ENCODE measurements around the gene ATP2A1. TPM values are rescaled to one million over a fixed set of nuclear protein-coding genes. Genes with fewer than 3 reads are reported as not detected.

The ATP2A1 gene
- total and polyA plus RNA-seq, 2 of the 13 experiments (the other 11 are each of a cell fraction or from before 2014, with no cell fraction given), result 3.2 to 12.5 TPM

GRCh38 chr16:28936784-28937155 is 58.5 kb downstream of the ATP2A1 start (continued):
- no peak for TF ChIP-seq CCAR2 (optimal IDR thresholded peaks at IDR 0.05; ENCODE audit: low read depth, low read length)
- no peak for TF ChIP-seq ZNF570 (CRISPR knock-in tag; IDR thresholded peaks at IDR 0.05; ENCODE audit: borderline replicate concordance)
- no peak for TF ChIP-seq NR2F2 (IDR thresholded peaks at IDR 0.05; ENCODE audit: borderline replicate concordance, low read depth)
- TF ChIP-seq MLXIP (CRISPR knock-in tag; IDR thresholded peaks at IDR 0.05; ENCODE audit: borderline replicate concordance), result no peak
- TF ChIP-seq ZNF710 (CRISPR knock-in tag; IDR thresholded peaks at IDR 0.05; ENCODE audit: borderline replicate concordance), result no peak
- no peak for TF ChIP-seq TAF15 (IDR thresholded peaks at IDR 0.05; ENCODE audit: low read depth, low read length, poor library complexity, severe bottlenecking)
- TF ChIP-seq NR2C2 (CRISPR knock-in tag; IDR thresholded peaks at IDR 0.05; ENCODE audit: borderline replicate concordance), result 0 out of 2 replicates have a peak, but pooled peaks have one; percentile 57
- no peak for TF ChIP-seq GRHL1 (CRISPR knock-in tag; conservative IDR thresholded peaks at IDR 0.05)
- TF ChIP-seq ZNF205 (CRISPR knock-in tag; IDR thresholded peaks at IDR 0.05), result no peak
- TF ChIP-seq ZNF225 (CRISPR knock-in tag; IDR thresholded peaks at IDR 0.05), result no peak
- no peak for TF ChIP-seq TCF7L2 (IDR thresholded peaks at IDR 0.05; ENCODE audit: low read depth, low read length)
- no peak for TF ChIP-seq ZBTB37 (CRISPR knock-in tag; IDR thresholded peaks at IDR 0.05)
- TF ChIP-seq HMGA1 (CRISPR knock-in tag; conservative IDR thresholded peaks at IDR 0.05), result no peak
- no peak; the same call in 1 of the 2 replicates for TF ChIP-seq GABPB1 (CRISPR knock-in tag; IDR thresholded peaks at IDR 0.05)
- peak; percentile 87 for TF ChIP-seq ZMYM2 (CRISPR knock-in tag; IDR thresholded peaks at IDR 0.05)
- TF ChIP-seq KLF13 (CRISPR knock-in tag; IDR thresholded peaks at IDR 0.05), result no peak
- no peak for TF ChIP-seq MTERF4 (CRISPR knock-in tag; IDR thresholded peaks at IDR 0.05)
- TF ChIP-seq SMC3 (IDR thresholded peaks at IDR 0.05; ENCODE audit: low read length), result no peak
- peak; percentile 45; the same call in 1 of the 2 replicates for TF ChIP-seq PHF21A (CRISPR knock-in tag; IDR thresholded peaks at IDR 0.05)
- no peak for TF ChIP-seq ATF1 (CRISPR knock-in tag; IDR thresholded peaks at IDR 0.05)

Measured in HepG2 (cell line).